Omental fat pad (tissue), 4 donors: ENCODE results near the gene MYLK3. TPM values are rescaled to one million over a fixed set of nuclear protein-coding genes. Genes with fewer than 3 reads are reported as not detected.

Experiments
- ATAC-seq: fragments of 150-250 bp; one replicate; pipeline ENCODE4 v1.9.1; 2016; ENCODE audit warnings: mild to moderate bottlenecking, moderate library complexity; ENCODE audit not compliant: low FRiP score
- DNase-seq: peaks from one replicate; pipeline ENCODE4 v3.0.0-alpha.2; 2019; ENCODE audit warnings: low spot score
- total RNA-seq, 4 donors: library from RNA; depleted of rRNA; stranded (reverse); fragments of >200 nt; gene quantifications; one replicate each; pipeline ENCODE4 v1.1.0, GENCODE V29; 2016
- TF ChIP-seq, protein P1 (sequence below), 3 donors: fragments of 450-650 bp; IDR thresholded peaks; one replicate each; pipeline ENCODE4 v1.5.1; 2016 to 2017; ENCODE audit warnings: antibody characterized with exemption in 3 of 3, mild to moderate bottlenecking in 3 of 3, moderate library complexity in 2 of 3

Gene MYLK3
- total RNA-seq, 4 donors from 2014 or later, result 0.38 to 0.48 TPM; not detected in 2

DNA sequence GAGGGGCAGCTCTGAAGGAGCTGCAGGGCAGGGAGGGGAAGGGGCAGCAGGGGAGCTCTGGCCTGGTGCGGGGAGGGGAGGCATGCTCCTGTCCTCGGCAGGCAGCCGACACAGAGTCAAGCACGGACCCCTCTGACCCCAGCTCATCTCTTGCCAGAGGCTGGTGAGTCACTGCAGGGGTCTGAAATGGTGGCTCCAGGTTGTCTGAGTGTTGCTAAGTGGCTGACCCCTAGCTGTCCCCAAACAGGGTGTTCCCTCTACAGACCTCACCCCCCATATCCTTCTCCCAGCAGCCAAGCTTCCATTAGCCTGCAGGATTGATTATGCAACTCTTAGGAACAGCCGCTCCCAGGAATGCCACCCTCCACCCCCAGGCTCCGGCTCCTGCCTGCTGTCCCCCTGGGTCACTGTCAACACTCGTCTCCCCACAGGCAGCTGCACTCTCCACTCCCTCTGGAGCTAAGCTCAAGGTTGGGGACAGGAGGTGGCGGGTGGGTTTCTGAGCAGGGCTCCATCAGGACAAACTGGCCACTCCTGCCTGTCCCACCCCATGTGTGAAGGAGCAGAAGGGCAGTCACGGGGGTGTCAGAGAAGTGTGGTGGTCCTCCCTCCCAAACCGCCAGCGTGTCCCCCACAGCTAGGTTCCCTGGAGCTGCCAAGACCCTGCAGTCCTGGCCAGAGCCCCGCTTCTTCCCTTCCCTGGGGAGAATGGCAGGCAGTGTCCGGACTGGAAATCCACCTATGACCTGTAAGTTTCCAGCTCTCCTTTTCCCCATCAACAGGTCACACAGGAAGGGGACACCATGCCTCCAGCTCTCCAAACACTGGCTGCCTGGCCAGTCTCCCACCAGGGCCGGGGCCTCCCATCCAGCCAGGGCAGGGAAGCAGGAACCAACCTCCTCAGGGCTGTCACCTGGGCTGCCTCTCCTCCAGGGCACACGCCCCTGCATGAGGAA is 1.0 kb downstream of the MYLK3 start:
- DNase-seq (no peak), ATAC-seq (peak; percentile 35)
- TF ChIP-seq, protein P1, sequence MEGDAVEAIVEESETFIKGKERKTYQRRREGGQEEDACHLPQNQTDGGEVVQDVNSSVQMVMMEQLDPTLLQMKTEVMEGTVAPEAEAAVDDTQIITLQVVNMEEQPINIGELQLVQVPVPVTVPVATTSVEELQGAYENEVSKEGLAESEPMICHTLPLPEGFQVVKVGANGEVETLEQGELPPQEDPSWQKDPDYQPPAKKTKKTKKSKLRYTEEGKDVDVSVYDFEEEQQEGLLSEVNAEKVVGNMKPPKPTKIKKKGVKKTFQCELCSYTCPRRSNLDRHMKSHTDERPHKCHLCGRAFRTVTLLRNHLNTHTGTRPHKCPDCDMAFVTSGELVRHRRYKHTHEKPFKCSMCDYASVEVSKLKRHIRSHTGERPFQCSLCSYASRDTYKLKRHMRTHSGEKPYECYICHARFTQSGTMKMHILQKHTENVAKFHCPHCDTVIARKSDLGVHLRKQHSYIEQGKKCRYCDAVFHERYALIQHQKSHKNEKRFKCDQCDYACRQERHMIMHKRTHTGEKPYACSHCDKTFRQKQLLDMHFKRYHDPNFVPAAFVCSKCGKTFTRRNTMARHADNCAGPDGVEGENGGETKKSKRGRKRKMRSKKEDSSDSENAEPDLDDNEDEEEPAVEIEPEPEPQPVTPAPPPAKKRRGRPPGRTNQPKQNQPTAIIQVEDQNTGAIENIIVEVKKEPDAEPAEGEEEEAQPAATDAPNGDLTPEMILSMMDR (IDR thresholded peaks at IDR 0.05), result no peak

DNA sequence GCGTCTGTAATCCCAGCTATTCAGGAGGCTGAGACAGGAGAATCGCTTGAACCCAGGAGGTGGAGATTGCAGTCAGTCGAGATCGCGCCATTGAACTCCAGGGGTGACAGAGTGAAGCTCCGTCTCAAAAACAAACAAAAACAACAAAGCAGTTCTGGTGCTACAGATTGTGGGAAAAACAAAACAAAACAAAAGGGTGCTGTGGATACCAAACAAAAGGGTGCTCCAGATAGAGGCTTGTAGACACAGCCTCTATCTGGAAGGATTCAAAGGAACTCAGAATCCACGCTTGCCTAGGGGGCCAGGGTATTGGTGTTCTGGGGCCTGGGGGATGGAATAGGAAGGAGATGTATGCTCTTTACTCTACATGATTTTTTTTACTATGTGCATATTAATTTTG is 2.5 kb downstream of the MYLK3 start:
- ATAC-seq (no peak), DNase-seq (no peak)
- TF ChIP-seq, protein P1 (IDR thresholded peaks at IDR 0.05), result no peak

DNA sequence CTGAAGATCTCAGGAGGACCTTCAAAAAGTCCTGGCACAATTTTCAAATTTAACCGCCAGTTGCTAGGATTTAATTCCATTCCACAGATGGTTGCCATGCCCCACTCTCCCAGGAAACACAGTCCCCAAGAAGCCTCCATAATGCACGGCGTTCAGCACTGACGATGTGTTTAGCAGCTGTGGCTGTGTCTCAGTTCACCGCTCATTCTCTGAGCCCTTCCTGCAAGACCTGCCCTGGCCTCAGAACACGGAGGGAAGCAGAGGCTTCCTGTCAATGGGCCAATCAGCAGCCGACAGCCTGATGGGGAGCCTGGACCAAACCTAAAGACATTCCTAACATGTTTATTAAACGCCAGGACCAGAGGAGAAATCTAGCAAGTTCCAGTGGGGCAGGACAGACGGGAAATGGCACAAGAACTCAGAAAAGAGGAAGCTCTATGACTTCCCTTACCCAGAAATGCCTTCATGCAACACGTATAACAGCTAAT is 4.9 kb downstream of the MYLK3 start:
- DNase-seq, result no peak
- TF ChIP-seq, protein P1 (IDR thresholded peaks at IDR 0.05), result no peak
- no peak for ATAC-seq

DNA sequence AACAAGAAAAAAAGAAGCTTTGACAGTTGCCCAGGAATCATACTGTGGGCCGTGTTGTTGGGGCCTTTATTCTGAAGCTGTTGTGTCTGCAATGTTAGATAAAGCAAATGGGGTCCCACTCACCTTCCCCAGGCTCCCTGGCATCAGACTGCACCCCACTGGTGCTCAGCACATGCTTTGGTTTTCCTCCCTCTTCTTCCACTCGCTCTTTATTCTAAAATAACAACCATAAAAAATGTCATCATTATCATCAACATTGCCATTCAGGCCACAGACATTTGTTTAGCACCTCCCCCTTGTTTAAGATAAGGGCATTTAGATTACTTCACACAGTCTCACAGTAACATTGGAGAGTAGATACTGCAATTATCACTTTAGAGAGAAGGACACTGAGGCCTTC is 8.2 kb downstream of the MYLK3 start:
- TF ChIP-seq, protein P1 (IDR thresholded peaks at IDR 0.05), result no peak
- DNase-seq (no peak), ATAC-seq (no peak)

DNA sequence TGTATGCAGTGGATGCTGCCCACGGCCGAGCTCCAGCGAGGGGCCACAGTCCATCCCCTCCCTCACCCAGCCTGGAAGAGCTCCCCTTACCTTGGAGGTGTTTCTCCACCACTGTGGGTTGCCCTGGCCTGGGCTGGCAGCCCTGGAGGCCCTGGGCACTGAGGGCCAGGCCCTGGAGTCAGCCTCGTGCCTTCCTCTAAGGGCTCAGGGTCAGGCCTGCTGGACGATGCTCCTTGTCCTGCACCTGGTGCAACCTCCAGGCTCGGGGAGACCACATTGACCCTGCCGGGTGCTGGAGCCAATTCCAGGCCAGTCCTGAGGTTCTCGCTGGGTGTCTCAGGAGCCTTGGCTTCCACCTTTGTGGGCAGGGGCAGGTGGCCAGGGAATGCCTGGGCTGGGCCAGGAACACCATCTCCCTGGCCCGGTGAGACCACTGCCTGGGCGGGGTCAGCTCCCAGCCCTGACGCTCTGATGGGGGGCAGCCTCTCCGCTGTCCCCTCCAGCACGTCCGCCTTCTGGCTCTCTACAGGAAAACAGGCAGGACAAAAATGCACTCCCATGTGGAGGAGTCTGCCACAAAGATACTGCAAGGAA is 10.4 kb downstream of the MYLK3 start:
- TF ChIP-seq, protein P1 (IDR thresholded peaks at IDR 0.05), result no peak
- no peak for DNase-seq
- no peak for ATAC-seq

- DNase-seq (no peak), ATAC-seq (no peak)
- TF ChIP-seq, protein P1 (IDR thresholded peaks at IDR 0.05), result no peak
Measured at GRCh38 chr16:46736695-46737094, 11.4 kb downstream of the MYLK3 start.
